HG03095 (cell line): ENCODE measurements around the gene AFG1L.
"Not testable (repeated sequence)": the region's sequence is repeated elsewhere in the genome, so short reads cannot be mapped to it uniquely, and the experiment has no call there.

Experiments
- ATAC-seq: cut with Tn5 transposase; IDR thresholded peaks from one replicate; pipeline ENCODE4 v1.9.1; 2021; ENCODE audit warnings: moderate library complexity; ENCODE audit not compliant: unreplicated experiment

Gene AFG1L

GRCh38 chr6:108287373-108287772 lies 7.5 kb upstream of the AFG1L start:
- no peak for ATAC-seq

DNA sequence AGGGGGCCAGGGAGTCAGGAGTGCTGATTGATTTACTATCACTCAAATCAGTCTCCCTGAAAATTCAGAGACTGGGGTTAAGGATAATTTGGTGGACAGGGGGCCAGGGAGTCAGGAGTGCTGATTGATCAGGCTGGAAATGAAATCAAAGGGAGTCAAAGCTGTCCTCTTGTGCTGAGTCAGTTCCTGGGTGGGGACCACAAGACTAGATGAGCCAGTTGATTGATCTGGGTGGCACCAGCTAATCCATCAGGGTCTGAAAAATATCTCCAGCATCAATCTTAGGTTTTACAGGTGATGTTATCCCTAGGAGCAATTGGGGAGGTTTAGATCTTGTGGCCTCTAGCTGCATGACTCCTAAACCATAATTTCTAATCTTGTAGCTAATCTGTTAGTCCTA lies 6.1 kb upstream of the AFG1L start:
- ATAC-seq = no peak

- no peak for ATAC-seq
Observed at GRCh38 chr6:108291091-108291490, 3.8 kb upstream of the AFG1L start.

DNA sequence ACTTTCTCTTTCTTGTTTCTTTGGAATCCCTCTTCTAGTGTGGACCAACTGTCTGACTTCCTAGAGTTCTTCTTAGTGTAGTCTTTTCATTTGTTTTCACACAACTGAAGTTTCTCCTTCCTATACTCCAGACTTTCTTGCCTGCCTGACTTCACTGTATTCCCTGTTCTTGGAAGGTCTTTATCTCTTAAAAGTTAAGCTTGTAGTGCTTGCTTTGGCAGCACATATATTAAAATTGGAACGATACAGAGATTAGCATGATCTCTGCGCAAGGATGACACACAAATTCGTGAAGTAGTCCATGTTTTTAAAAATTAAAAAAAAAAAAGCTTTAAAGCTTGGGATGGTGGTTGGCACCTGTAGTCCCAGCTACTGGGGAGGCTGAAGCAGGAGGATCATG lies 2.3 kb upstream of the AFG1L start:
- not testable (repeated sequence) for ATAC-seq

DNA sequence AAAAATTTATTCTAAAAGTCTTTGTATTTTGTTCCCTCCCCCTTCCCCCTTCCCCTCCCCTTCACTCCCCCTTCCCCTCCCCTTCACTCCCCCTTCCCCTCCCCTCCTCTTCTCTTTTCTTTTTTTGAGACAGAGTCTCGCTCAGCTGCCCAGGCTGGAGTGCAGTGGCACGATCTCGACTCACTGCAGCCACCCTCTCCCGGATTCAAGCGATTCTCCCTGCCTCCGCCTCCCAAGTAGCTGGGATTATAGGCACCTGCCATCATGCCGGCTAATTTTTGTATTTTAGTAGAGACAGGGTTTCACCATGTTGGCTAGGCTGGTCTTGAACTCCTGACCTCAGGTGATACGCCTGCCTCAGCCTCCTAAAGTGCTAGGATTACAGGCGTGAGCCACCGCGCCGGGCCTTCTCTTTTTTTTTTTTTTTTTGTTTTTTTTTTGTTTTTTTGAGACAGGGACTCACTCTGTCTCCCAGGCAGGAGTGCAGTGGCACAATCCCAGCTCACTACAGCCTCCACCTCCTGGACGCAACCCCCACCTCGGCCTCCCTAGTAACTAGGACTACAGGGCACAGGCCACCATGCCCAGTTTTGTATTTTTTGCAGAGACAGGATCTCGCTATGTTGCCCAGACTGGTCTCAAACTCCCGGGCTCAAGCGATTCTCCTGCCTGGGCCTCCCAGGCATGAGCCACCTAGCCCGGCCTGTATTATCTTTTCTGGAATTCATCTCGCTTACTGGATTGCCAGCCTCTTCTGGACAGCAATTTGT lies 1.1 kb upstream of the AFG1L start:
- ATAC-seq = no peak

DNA sequence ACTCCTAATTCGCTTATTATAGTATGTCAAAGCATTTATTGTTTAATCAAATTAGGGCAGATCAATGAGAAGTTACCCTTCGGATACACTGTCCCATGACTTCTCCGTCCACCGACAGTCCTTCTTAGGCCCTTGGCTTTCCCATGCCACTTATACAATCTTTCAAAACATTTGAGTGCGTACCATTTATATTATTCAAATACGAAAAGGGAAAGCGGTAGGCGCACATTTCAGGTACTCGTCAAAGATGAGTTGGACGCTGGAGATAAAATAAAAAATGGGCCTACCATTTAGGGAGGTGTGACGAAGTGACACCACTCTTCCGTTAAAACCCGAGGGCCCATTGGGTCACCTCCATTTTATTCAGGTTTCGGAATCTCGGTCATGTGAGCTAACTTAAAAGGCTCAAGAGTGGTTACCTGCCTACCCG lies 542 bp upstream of the AFG1L start:
- ATAC-seq = peak; percentile 27

DNA sequence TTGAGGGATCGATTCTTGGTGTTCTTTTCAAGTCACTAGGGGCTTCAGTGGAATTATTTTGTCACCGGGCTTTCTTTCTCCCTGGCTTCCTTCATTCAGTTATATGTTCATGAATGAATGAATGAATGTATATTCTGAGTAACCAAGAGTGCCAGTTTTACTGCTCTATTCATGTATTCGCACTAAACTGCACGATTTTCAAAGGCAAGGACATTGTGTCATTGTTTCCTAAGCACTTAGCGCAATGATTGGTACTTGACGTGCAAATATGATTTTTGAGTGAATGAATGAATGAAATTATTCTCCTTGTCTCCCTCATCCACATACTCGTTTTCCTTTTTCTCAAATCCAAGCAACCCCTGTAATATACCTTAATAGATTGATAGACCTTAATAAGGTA lies 822 bp downstream of the AFG1L start:
- ATAC-seq = no peak

GRCh38 chr6:108302386-108302785 lies 7.5 kb downstream of the AFG1L start:
- no peak for ATAC-seq

GRCh38 chr6:108304646-108305045 lies 9.8 kb downstream of the AFG1L start:
- no peak for ATAC-seq

GRCh38 chr6:108308641-108309040 lies 13.8 kb downstream of the AFG1L start:
- ATAC-seq = not testable (repeated sequence)

DNA sequence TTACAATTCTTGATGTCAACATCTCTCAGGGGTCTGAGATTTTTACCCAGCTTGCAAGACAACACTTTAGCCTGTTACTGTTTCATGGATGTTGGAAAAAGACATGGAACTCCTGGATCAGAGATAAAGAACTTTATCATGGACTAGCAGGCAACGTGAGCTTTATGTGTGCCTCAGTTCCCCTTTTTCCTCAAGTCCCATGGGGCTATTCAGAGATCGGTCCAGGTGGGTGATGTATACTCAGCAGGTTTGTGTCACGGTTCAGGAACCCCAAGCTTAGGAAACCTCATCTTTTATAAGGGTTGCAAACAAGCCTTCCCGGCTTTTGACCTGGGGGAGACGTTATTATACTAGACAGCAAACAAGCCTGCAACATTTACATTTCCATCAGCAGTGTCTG lies 15.0 kb downstream of the AFG1L start:
- ATAC-seq = no peak

GRCh38 chr6:108312605-108313004 lies 17.8 kb downstream of the AFG1L start:
- no peak for ATAC-seq

DNA sequence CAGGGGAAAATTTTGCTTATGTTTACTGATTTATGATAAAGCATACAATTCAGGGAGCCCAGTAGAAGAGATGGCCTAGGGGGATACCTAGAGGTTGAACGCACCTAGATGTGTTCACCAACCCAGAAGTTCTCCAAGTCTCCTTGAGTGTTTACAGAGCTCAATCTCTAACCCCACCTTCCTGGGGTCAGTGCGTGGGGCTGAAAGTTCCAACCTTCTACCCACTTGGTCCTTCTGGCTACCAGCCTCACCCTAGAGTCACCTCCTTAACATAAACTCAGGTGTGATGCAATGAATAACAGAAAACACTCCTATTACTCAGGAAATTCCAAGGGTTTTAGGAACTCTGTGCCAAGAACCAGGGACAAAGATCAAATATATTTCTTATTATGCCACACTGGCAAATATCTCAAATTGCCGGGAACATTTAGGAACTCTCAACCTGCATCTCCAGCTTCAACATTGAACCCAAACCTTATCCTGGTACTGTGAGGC lies 26.4 kb downstream of the AFG1L start:
- ATAC-seq = no peak

GRCh38 chr6:108322728-108323127 lies 27.9 kb downstream of the AFG1L start:
- ATAC-seq = no peak

- ATAC-seq = no peak
Observed at GRCh38 chr6:108323710-108324466, 29.0 kb downstream of the AFG1L start.

DNA sequence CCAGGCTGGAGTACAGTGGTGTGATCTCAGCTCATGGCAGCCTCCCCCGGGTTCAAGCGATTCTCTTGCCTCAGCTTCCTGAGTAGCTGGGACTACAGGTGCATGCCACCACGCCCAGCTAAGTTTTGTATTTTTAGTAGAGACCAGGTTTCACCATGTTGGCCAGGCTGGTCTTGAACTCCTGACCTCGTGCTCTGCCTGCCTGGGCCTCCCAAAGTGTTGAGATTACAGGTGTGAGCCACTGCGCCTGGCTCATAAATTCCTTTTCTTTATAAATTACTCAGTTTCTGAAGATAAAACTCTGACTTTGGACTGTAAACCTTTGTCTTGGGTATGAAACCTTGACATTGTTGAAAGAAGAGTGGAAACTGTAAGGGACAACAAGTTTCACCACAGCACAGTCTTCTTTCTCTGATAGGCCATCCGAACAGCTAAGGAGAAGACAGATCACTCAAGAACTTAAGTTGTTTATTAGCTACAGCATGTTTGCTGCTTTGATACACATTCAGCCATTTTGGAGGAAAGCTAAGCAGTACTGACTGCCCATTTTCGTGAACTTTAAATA lies 35.4 kb downstream of the AFG1L start:
- not testable (repeated sequence) for ATAC-seq

GRCh38 chr6:108330806-108331205 lies 36.0 kb downstream of the AFG1L start:
- ATAC-seq = no peak

GRCh38 chr6:108331982-108332381 lies 37.1 kb downstream of the AFG1L start:
- no peak for ATAC-seq

GRCh38 chr6:108336971-108337370 lies 42.1 kb downstream of the AFG1L start:
- no peak for ATAC-seq

- ATAC-seq = no peak
Observed at GRCh38 chr6:108337721-108338120, 42.9 kb downstream of the AFG1L start.

GRCh38 chr6:108341372-108341771 lies 46.5 kb downstream of the AFG1L start:
- ATAC-seq = no peak

DNA sequence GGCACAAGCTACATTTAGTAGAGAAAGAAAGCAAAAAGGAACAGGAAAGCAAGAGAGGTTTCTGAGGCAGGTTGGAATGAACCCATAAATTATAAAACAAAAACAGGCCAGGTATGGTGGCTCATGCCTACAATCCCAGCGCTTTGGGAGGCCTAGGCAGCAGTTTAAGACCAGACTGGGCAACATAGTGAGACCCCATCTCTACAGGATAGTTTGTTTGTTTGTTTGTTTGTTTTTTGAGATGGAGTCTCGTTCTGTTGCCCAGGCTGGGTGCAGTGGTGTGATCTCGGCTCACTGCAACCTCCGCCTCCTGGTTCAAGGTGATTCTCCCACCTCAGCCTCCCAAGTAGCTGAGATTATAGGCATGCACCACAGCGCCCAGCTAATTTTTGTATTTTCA lies 49.0 kb downstream of the AFG1L start:
- ATAC-seq = no peak
